HEK293 (cell line): ENCODE results near the gene SLC10A2.

Experiments used
- CTCF ChIA-PET: fragments of 350-600 bp; formaldehyde crosslinking; extraction: SDS; loops from one replicate; lab custom pipeline; 2021; ENCODE audit warnings: antibody characterized with exemption; lab: Yijun Ruan, JAX
- POLR2A ChIA-PET: fragments of 300-600 bp; formaldehyde crosslinking; extraction: SDS; loops from one replicate; lab custom pipeline; 2020; ENCODE audit warnings: antibody characterized with exemption, inconsistent platforms; lab: Yijun Ruan, JAX
- H3K27ac ChIP-seq: fragments of 200-500 bp; sonication (Bioruptor generic); 2 replicates; pipeline ENCODE4 v1.5.1; 2014; ENCODE audit warnings: low read depth, low read length, control low read depth, inconsistent platforms; ENCODE audit errors: extremely low read depth
- H3K36me3 ChIP-seq, 2 experiments: fragments of 200-500 bp in 1 of 2; sonication (Bioruptor generic) in 1 of 2; 1 replicate in 1 of 2; 2 replicates in 1 of 2; pipeline ENCODE4 v1.5.1; 2014 to 2017; ENCODE audit warnings: inconsistent platforms in 2 of 2, low read length in 2 of 2; ENCODE audit not compliant: control insufficient read depth in 2 of 2, insufficient read depth in 1 of 2
- H3K4me1 ChIP-seq: fragments of 200-500 bp; sonication (Bioruptor generic); 2 replicates; pipeline ENCODE4 v1.5.1; 2014; ENCODE audit warnings: mild to moderate bottlenecking, low read length, inconsistent platforms; ENCODE audit not compliant: control insufficient read depth, insufficient read depth
- H3K4me3 ChIP-seq: 2 replicates; pipeline ENCODE4 v1.5.1; 2011; ENCODE audit warnings: low read depth, mild to moderate bottlenecking, control low read depth, low read length, moderate library complexity
- H3K9me3 ChIP-seq: fragments of 200-500 bp; sonication (Bioruptor generic); 2 replicates; pipeline ENCODE4 v1.5.1; 2014; ENCODE audit warnings: low read depth, low read length, inconsistent platforms; ENCODE audit not compliant: control insufficient read depth, insufficient read depth
- ELK4 ChIP-seq: IDR thresholded peaks from 2 replicates; pipeline ENCODE4 v1.6.1; 2011; ENCODE audit warnings: mild to moderate bottlenecking, low read depth, low read length, borderline replicate concordance
- PRDM4 ChIP-seq: fragments of 450-650 bp; formaldehyde crosslinking; IDR thresholded peaks from 2 replicates; pipeline ENCODE4 v1.5.1; 2017; ENCODE audit warnings: missing biosample characterization, missing genetic modification characterization
- REPIN1 ChIP-seq: fragments of 450-650 bp; formaldehyde crosslinking; IDR thresholded peaks from 2 replicates; pipeline ENCODE4 v1.5.1; 2017; ENCODE audit warnings: missing biosample characterization, missing genetic modification characterization, low read depth
- WT1 ChIP-seq: fragments of 450-650 bp; formaldehyde crosslinking; IDR thresholded peaks from 2 replicates; pipeline ENCODE4 v1.5.1; 2016; ENCODE audit warnings: missing biosample characterization, missing genetic modification characterization
- ZNF140 ChIP-seq: fragments of 450-650 bp; formaldehyde crosslinking; IDR thresholded peaks from 2 replicates; pipeline ENCODE4 v1.5.1; 2016; ENCODE audit warnings: missing biosample characterization, missing genetic modification characterization
- ZNF18 ChIP-seq: fragments of 450-650 bp; formaldehyde crosslinking; IDR thresholded peaks from 2 replicates; pipeline ENCODE4 v1.5.1; 2016; ENCODE audit warnings: missing biosample characterization, missing genetic modification characterization
- ZNF19 ChIP-seq: fragments of 450-650 bp; formaldehyde crosslinking; IDR thresholded peaks from 2 replicates; pipeline ENCODE4; 2016; ENCODE audit warnings: missing biosample characterization, missing genetic modification characterization, low read depth
- ZNF214 ChIP-seq: fragments of 450-650 bp; formaldehyde crosslinking; IDR thresholded peaks from 2 replicates; pipeline ENCODE4 v1.5.1; 2017; ENCODE audit warnings: missing biosample characterization, mild to moderate bottlenecking, missing genetic modification characterization, borderline replicate concordance
- ZNF223 ChIP-seq: fragments of 450-650 bp; formaldehyde crosslinking; IDR thresholded peaks from 2 replicates; pipeline ENCODE4 v1.5.1; 2016; ENCODE audit warnings: missing biosample characterization, missing genetic modification characterization
- ZNF292 ChIP-seq: fragments of 450-650 bp; formaldehyde crosslinking; IDR thresholded peaks from 2 replicates; pipeline ENCODE4 v1.5.1; 2016; ENCODE audit warnings: low read depth, missing biosample characterization, missing genetic modification characterization, borderline replicate concordance
- ZNF324 ChIP-seq: fragments of 450-650 bp; formaldehyde crosslinking; IDR thresholded peaks from 2 replicates; pipeline ENCODE4 v1.5.1; 2016; ENCODE audit warnings: missing biosample characterization, missing genetic modification characterization
- ZNF335 ChIP-seq: fragments of 450-650 bp; formaldehyde crosslinking; conservative IDR thresholded peaks from 2 replicates; pipeline ENCODE4 v1.5.1; 2016; ENCODE audit warnings: missing biosample characterization, missing genetic modification characterization
- ZNF558 ChIP-seq: fragments of 450-650 bp; formaldehyde crosslinking; IDR thresholded peaks from 2 replicates; pipeline ENCODE4 v1.5.1; 2016; ENCODE audit warnings: missing biosample characterization, missing genetic modification characterization
- ZNF596 ChIP-seq: fragments of 450-650 bp; IDR thresholded peaks from 2 replicates; pipeline ENCODE4 v1.5.0; 2018; ENCODE audit warnings: missing biosample characterization, mild to moderate bottlenecking, missing genetic modification characterization, moderate library complexity
- ZNF777 ChIP-seq: fragments of 450-650 bp; formaldehyde crosslinking; IDR thresholded peaks from 2 replicates; pipeline ENCODE4 v1.5.1; 2017; ENCODE audit warnings: missing biosample characterization, missing genetic modification characterization, borderline replicate concordance
- TF ChIP-seq, protein P1 (sequence below): fragments of 450-650 bp; formaldehyde crosslinking; IDR thresholded peaks from 2 replicates; pipeline ENCODE4 v1.5.1; 2016; ENCODE audit warnings: missing biosample characterization, missing genetic modification characterization
- TF ChIP-seq, protein P2 (sequence below): fragments of 450-650 bp; formaldehyde crosslinking; IDR thresholded peaks from 2 replicates; pipeline ENCODE4 v1.5.1; 2016; ENCODE audit warnings: missing biosample characterization, missing genetic modification characterization
- TF ChIP-seq, protein P3 (sequence below): fragments of 450-650 bp; formaldehyde crosslinking; IDR thresholded peaks from 2 replicates; pipeline ENCODE4 v1.5.1; 2016; ENCODE audit warnings: missing biosample characterization, missing genetic modification characterization
- TF ChIP-seq, protein P4 (sequence below): fragments of 450-650 bp; formaldehyde crosslinking; IDR thresholded peaks from 2 replicates; pipeline ENCODE4 v1.5.1; 2016; ENCODE audit warnings: missing biosample characterization, missing genetic modification characterization

The SLC10A2 gene

GRCh38 chr13:103029798-103030197 is 36.4 kb downstream of the SLC10A2 start:
- H3K4me1 ChIP-seq: no peaks in the 10 kb centered on the region
- no peak overlapping the region for H3K27ac ChIP-seq
- ChIA-PET POLR2A (no interaction called here), CTCF (no interaction called here)
- H3K9me3 ChIP-seq: no peaks in the 10 kb centered on the region
- no peaks in the 10 kb centered on the region for H3K36me3 ChIP-seq
- no peak overlapping the region for H3K4me3 ChIP-seq
- no peak for TF ChIP-seq REPIN1
- no peak for TF ChIP-seq ZNF140 (tag by site-specific recombination)
- TF ChIP-seq ZNF558: no peak
- TF ChIP-seq ZNF292 (tag by site-specific recombination): no peak
- no peak for TF ChIP-seq ELK4
- TF ChIP-seq, protein P1, sequence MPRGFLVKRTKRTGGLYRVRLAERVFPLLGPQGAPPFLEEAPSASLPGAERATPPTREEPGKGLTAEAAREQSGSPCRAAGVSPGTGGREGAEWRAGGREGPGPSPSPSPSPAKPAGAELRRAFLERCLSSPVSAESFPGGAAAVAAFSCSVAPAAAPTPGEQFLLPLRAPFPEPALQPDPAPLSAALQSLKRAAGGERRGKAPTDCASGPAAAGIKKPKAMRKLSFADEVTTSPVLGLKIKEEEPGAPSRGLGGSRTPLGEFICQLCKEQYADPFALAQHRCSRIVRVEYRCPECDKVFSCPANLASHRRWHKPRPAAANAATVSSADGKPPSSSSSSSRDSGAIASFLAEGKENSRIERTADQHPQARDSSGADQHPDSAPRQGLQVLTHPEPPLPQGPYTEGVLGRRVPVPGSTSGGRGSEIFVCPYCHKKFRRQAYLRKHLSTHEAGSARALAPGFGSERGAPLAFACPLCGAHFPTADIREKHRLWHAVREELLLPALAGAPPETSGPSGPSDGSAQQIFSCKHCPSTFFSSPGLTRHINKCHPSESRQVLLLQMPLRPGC (tag by site-specific recombination): no peak
- TF ChIP-seq ZNF324: no peak
- no peak for TF ChIP-seq ZNF223 (tag by site-specific recombination)

DNA sequence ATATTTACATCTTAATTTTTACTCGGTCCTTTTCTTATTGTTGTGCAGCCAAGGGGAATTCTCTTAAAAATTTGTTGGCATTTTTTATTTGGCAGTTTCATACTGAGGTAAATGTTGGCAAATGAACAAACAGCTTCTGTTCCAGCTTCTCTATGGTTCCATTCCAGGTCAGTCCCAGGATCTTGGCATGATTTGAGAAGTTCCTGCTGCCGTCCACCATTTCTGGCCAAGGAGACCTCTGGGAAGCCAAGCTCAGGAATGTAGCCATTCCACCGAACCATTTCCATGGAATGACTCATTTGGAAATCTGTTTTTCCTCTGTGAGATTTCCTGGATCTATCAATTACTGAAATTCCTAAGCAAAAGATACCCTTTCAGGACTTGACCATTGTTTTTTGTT is 43.9 kb downstream of the SLC10A2 start:
- Histone ChIP-seq H3K27ac (no peak overlapping the region), H3K4me3 (no peak overlapping the region), H3K4me1 (no peaks in the 10 kb centered on the region), H3K36me3 (no peaks in the 10 kb centered on the region), H3K9me3 (no peaks in the 10 kb centered on the region)
- POLR2A ChIA-PET: no interaction called here
- CTCF ChIA-PET: no interaction called here
- TF ChIP-seq ZNF777 (no peak), ZNF214 (tag by site-specific recombination) (no peak), ZNF596 (tag by site-specific recombination) (no peak)
- TF ChIP-seq, protein P2, sequence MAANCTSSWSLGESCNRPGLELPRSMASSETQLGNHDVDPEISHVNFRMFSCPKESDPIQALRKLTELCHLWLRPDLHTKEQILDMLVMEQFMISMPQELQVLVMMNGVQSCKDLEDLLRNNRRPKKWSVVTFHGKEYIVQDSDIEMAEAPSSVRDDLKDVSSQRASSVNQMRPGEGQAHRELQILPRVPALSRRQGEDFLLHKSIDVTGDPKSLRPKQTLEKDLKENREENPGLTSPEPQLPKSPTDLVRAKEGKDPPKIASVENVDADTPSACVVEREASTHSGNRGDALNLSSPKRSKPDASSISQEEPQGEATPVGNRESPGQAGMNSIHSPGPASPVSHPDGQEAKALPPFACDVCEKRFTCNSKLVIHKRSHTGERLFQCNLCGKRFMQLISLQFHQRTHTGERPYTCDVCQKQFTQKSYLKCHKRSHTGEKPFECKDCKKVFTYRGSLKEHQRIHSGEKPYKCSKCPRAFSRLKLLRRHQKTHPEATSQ (tag by site-specific recombination): no peak
- TF ChIP-seq, protein P3, sequence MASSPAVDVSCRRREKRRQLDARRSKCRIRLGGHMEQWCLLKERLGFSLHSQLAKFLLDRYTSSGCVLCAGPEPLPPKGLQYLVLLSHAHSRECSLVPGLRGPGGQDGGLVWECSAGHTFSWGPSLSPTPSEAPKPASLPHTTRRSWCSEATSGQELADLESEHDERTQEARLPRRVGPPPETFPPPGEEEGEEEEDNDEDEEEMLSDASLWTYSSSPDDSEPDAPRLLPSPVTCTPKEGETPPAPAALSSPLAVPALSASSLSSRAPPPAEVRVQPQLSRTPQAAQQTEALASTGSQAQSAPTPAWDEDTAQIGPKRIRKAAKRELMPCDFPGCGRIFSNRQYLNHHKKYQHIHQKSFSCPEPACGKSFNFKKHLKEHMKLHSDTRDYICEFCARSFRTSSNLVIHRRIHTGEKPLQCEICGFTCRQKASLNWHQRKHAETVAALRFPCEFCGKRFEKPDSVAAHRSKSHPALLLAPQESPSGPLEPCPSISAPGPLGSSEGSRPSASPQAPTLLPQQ: no peak

- Histone ChIP-seq H3K9me3 (no peaks in the 10 kb centered on the region), H3K4me1 (no peaks in the 10 kb centered on the region), H3K4me3 (no peak overlapping the region), H3K27ac (no peak overlapping the region), H3K36me3 (no peaks in the 10 kb centered on the region)
- ChIA-PET CTCF (no interaction called here), POLR2A (no interaction called here)
- TF ChIP-seq WT1 (tag by site-specific recombination): no peak
- no peak for TF ChIP-seq ZNF19 (tag by site-specific recombination)
- no peak for TF ChIP-seq ZNF18
- TF ChIP-seq ZNF335 (tag by site-specific recombination): no peak
- TF ChIP-seq PRDM4 (tag by site-specific recombination): no peak
- TF ChIP-seq, protein P4, sequence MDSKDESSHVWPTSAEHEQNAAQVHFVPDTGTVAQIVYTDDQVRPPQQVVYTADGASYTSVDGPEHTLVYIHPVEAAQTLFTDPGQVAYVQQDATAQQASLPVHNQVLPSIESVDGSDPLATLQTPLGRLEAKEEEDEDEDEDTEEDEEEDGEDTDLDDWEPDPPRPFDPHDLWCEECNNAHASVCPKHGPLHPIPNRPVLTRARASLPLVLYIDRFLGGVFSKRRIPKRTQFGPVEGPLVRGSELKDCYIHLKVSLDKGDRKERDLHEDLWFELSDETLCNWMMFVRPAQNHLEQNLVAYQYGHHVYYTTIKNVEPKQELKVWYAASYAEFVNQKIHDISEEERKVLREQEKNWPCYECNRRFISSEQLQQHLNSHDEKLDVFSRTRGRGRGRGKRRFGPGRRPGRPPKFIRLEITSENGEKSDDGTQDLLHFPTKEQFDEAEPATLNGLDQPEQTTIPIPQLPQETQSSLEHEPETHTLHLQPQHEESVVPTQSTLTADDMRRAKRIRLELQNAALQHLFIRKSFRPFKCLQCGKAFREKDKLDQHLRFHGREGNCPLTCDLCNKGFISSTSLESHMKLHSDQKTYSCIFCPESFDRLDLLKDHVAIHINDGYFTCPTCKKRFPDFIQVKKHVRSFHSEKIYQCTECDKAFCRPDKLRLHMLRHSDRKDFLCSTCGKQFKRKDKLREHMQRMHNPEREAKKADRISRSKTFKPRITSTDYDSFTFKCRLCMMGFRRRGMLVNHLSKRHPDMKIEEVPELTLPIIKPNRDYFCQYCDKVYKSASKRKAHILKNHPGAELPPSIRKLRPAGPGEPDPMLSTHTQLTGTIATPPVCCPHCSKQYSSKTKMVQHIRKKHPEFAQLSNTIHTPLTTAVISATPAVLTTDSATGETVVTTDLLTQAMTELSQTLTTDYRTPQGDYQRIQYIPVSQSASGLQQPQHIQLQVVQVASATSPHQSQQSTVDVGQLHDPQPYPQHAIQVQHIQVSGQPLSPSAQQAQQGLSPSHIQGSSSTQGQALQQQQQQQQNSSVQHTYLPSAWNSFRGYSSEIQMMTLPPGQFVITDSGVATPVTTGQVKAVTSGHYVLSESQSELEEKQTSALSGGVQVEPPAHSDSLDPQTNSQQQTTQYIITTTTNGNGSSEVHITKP (tag by site-specific recombination): no peak
Observed at GRCh38 chr13:103018556-103018955, 47.7 kb downstream of the SLC10A2 start.
